HCT116 (cell line): ENCODE measurements around the gene PRKACG. TPM values are rescaled to one million over a fixed set of nuclear protein-coding genes. Genes with fewer than 3 reads are reported as not detected.

Source experiments
- ATAC-seq: fragments of 200-7000 bp; cut with Tn5 transposase; 2 replicates; pipeline ENCODE4 v1.9.1; 2020; ENCODE audit warnings: mild to moderate bottlenecking, moderate library complexity
- BruUV-seq: library from RNA; stranded (reverse); fragments of 400-500 nt; replicated peaks from 2 replicates; lab custom pipeline; 2021; lab: Mats Ljungman, UMichigan
- CTCF ChIA-PET: fragments of 300-600 bp; sonication (Branson Sonifier 250); formaldehyde crosslinking; loops from one replicate; lab custom pipeline; 2021; ENCODE audit warnings: antibody characterized with exemption; lab: Charles Lee
- POLR2A ChIA-PET: fragments of 300-600, 350-600 bp; sonication (Branson Sonifier 250); formaldehyde crosslinking; loops from one replicate; lab custom pipeline; 2021; ENCODE audit warnings: antibody characterized with exemption; lab: Charles Lee
- RAD21 ChIA-PET, 2 experiments: fragments of 300-600 bp; sonication (Branson Sonifier 250); formaldehyde crosslinking; loops; one replicate each; lab custom pipeline; 2023; ENCODE audit warnings: low total read pairs in 2 of 2; ENCODE audit not compliant: uncharacterized antibody in 2 of 2, unreplicated experiment in 2 of 2, low non-redundant PET in 1 of 2; lab: Charles Lee
- DNase-seq: peaks from one replicate; pipeline ENCODE4 v3.0.0-alpha.2; 2010; ENCODE audit warnings: low read depth, low spot score
- H2AFZ ChIP-seq: fragments of 200-600 bp; shearing (Covaris generic), sonication (generic); 2 replicates; pipeline ENCODE4 v1.6.1; 2017; ENCODE audit warnings: low read depth, mixed run types, mixed read lengths, antibody characterized with exemption, low read length; ENCODE audit not compliant: poor library complexity, severe bottlenecking
- H3K27ac ChIP-seq: 2 replicates; pipeline ENCODE4 v1.5.1; 2012; ENCODE audit warnings: low read depth, low read length
- H3K27me3 ChIP-seq: fragments of 200-600 bp; sonication (generic); 2 replicates; pipeline ENCODE4 v1.6.1; 2016; ENCODE audit warnings: mixed run types, low read length, mixed read lengths; ENCODE audit not compliant: insufficient read depth
- H3K36me3 ChIP-seq, 2 experiments: fragments of 200-500 bp in 1 of 2; fragments of 200-600 bp in 1 of 2; sonication (Bioruptor generic) in 1 of 2; sonication (generic) in 1 of 2; 2 replicates each; pipeline versions ENCODE4 v1.5.1 to v1.6.1; 2014 to 2016; ENCODE audit warnings: low read length in 2 of 2, inconsistent platforms in 1 of 2, mixed read lengths in 1 of 2, mixed run types in 1 of 2; ENCODE audit not compliant: insufficient read depth in 2 of 2, control insufficient read depth in 1 of 2
- H3K4me1 ChIP-seq, 2 experiments: fragments of 200-600 bp in 1 of 2; sonication (generic) in 1 of 2; 2 replicates each; pipeline versions ENCODE4 v1.5.1 to v1.6.1; 2012 to 2017; ENCODE audit warnings: low read length in 2 of 2, inconsistent platforms in 1 of 2, mild to moderate bottlenecking in 1 of 2, mixed read lengths in 1 of 2, mixed run types in 1 of 2, moderate library complexity in 1 of 2; ENCODE audit not compliant: insufficient read depth in 2 of 2, control insufficient read depth in 1 of 2
- H3K4me2 ChIP-seq: fragments of 200-600 bp; sonication (generic); 2 replicates; pipeline ENCODE4 v1.6.1; 2017; ENCODE audit warnings: mixed run types, low read length, mixed read lengths
- H3K4me3 ChIP-seq, 2 experiments: fragments of 200-600 bp in 1 of 2; sonication (generic) in 1 of 2; replicated peaks in 1 of 2; 2 replicates each; pipeline ENCODE4 v1.5.1; 2011 to 2016; ENCODE audit warnings: low read length in 2 of 2, control low read depth in 1 of 2, low read depth in 1 of 2, mild to moderate bottlenecking in 1 of 2, mixed read lengths in 1 of 2, mixed run types in 1 of 2
- H3K79me2 ChIP-seq: fragments of 200-600 bp; sonication (generic); 2 replicates; pipeline ENCODE4 v1.6.1; 2017; ENCODE audit warnings: mild to moderate bottlenecking, mixed run types, low read length, moderate library complexity, mixed read lengths; ENCODE audit not compliant: insufficient read depth
- H3K9ac ChIP-seq: fragments of 200-600 bp; sonication (generic); 2 replicates; pipeline ENCODE4 v1.6.1; 2016; ENCODE audit warnings: low read length, mixed read lengths
- H3K9me2 ChIP-seq: fragments of 200-600 bp; sonication (generic), shearing (Covaris generic); 2 replicates; pipeline ENCODE4 v1.6.1; 2017; ENCODE audit warnings: mixed run types, mild to moderate bottlenecking, moderate library complexity; ENCODE audit not compliant: insufficient read depth
- H3K9me3 ChIP-seq, 2 experiments: fragments of 200-500 bp in 1 of 2; fragments of 200-600 bp in 1 of 2; sonication (Bioruptor generic) in 1 of 2; sonication (generic) in 1 of 2; 2 replicates each; pipeline ENCODE4 v1.6.1; 2014 to 2017; ENCODE audit warnings: low read length in 2 of 2, mixed read lengths in 2 of 2, inconsistent platforms in 1 of 2, low read depth in 1 of 2, mild to moderate bottlenecking in 1 of 2, mixed run types in 1 of 2, moderate library complexity in 1 of 2; ENCODE audit not compliant: control insufficient read depth in 1 of 2, insufficient read depth in 1 of 2
- H4K20me1 ChIP-seq: fragments of 200-600 bp; sonication (generic), shearing (Covaris generic); 2 replicates; pipeline ENCODE4 v1.6.1; 2017; ENCODE audit warnings: mixed run types, mild to moderate bottlenecking, moderate library complexity; ENCODE audit not compliant: insufficient read depth
- CBX3 ChIP-seq: IDR thresholded peaks from 2 replicates; pipeline ENCODE4 v1.6.1; 2012; ENCODE audit warnings: low read depth
- CEBPB ChIP-seq: IDR thresholded peaks from 2 replicates; pipeline ENCODE4 v1.6.1; 2012; ENCODE audit warnings: low read depth
- EGR1 ChIP-seq: IDR thresholded peaks from 2 replicates; pipeline ENCODE4 v1.6.1; 2012; ENCODE audit warnings: low read depth
- ELF1 ChIP-seq: IDR thresholded peaks from 2 replicates; pipeline ENCODE4 v1.6.1; 2012; ENCODE audit warnings: low read depth, borderline replicate concordance
- EZH2 ChIP-seq: fragments of 200-600 bp; sonication (generic); IDR thresholded peaks from 2 replicates; pipeline ENCODE4 v1.6.1; 2017; ENCODE audit warnings: antibody characterized with exemption, mixed run types
- EZH2phosphoT487 ChIP-seq: fragments of 200-600 bp; IDR thresholded peaks from 2 replicates; pipeline ENCODE4 v1.6.1; 2018; ENCODE audit warnings: antibody characterized with exemption, borderline replicate concordance
- FOSL1 ChIP-seq: IDR thresholded peaks from 2 replicates; pipeline ENCODE4 v1.6.1; 2012; ENCODE audit warnings: low read depth
- JUND ChIP-seq: IDR thresholded peaks from 2 replicates; pipeline ENCODE4 v1.6.1; 2012
- POLR2A ChIP-seq: IDR thresholded peaks from 2 replicates; pipeline ENCODE4 v1.7.0; 2011; ENCODE audit warnings: borderline replicate concordance; ENCODE audit not compliant: insufficient read depth, insufficient read length; ENCODE audit errors: extremely low read depth
- POLR2AphosphoS5 ChIP-seq: IDR thresholded peaks from 2 replicates; pipeline ENCODE4 v1.6.1; 2011; ENCODE audit warnings: mild to moderate bottlenecking, low read depth, low read length, moderate library complexity
- RAD21 ChIP-seq: IDR thresholded peaks from 2 replicates; pipeline ENCODE4 v1.6.1; 2012; ENCODE audit warnings: low read depth, mild to moderate bottlenecking
- SP1 ChIP-seq: IDR thresholded peaks from 2 replicates; pipeline ENCODE4 v1.6.1; 2012; ENCODE audit warnings: low read depth
- SRF ChIP-seq: IDR thresholded peaks from 2 replicates; pipeline ENCODE4 v1.6.1; 2012; ENCODE audit warnings: low read depth
- YY1 ChIP-seq: IDR thresholded peaks from 2 replicates; pipeline ENCODE4 v1.6.1; 2011; ENCODE audit warnings: low read length, low read depth, moderate library complexity, mild to moderate bottlenecking; ENCODE audit not compliant: insufficient replicate concordance; ENCODE audit errors: extremely low read depth
- ZFX ChIP-seq: fragments of 450-650 bp; IDR thresholded peaks from 2 replicates; pipeline ENCODE4 v1.6.1; 2017
- intact Hi-C: fragments of 100-400 bp; cut with micrococcal nuclease; formaldehyde crosslinking; loops from 2 replicates; pipeline ENCODE4 v1.10.0; 2022
- total RNA-seq: library from RNA; stranded (reverse); gene quantifications from one replicate; pipeline ENCODE4 v1.2.1, GENCODE V29; 2021; ENCODE audit not compliant: unreplicated experiment
- TF ChIP-seq, protein P1 (sequence below), 3 experiments: fragments of 200-600 bp in 1 of 3; sonication (generic) in 1 of 3; IDR thresholded peaks in 2 of 3; conservative IDR thresholded peaks in 1 of 3; 2 replicates each; pipeline ENCODE4 v1.5.1; 2012 to 2017; ENCODE audit warnings: low read depth in 2 of 3, low read length in 2 of 3, antibody characterized with exemption in 1 of 3, borderline replicate concordance in 1 of 3, control low read depth in 1 of 3, mild to moderate bottlenecking in 1 of 3, mixed read lengths in 1 of 3, mixed run types in 1 of 3, moderate library complexity in 1 of 3; ENCODE audit not compliant: insufficient read depth in 1 of 3
- TF ChIP-seq, protein P2 (sequence below): IDR thresholded peaks from 2 replicates; pipeline ENCODE4 v1.6.1; 2012

Gene PRKACG
- total RNA-seq, 1 experiment from 2014 or later = not detected

DNA sequence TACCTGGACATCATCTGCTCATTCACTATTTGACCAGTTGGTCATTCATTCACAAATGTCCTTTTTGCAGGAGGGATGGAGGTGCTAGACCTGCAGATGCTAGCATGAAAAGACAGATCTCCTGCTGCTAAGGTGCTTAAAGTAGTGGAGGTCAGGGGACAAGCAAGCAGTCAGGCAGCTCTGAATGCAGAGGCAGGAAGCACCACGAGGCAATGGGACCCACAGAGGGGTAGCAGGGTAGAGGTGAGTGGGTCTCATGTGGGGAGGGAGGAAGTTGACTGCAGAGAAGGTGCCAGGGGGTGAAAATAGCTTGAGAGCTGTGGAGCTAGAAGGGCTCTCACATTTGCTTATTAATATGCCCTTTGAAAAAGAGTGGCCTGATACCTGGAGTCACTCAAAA lies 46.9 kb upstream of the PRKACG start:
- Histone ChIP-seq H3K9me3 (no peaks in the 10 kb centered on the region), H2AFZ (no peak overlapping the region), H3K36me3 (peaks cover 4 to 5% of the 10 kb centered on the region in 2 experiments; a peak in 3 of 4 replicates), H3K4me3 (no peak overlapping the region), H3K9ac (no peak overlapping the region), H3K9me2 (no peaks in the 10 kb centered on the region), H3K27ac (no peak overlapping the region), H4K20me1 (no peaks in the 10 kb centered on the region), H3K79me2 (peaks cover 8% of the 10 kb centered on the region; the same call in 1 of the 2 replicates), H3K27me3 (no peaks in the 10 kb centered on the region), H3K4me1 (no peaks in the 10 kb centered on the region), H3K4me2 (no peak overlapping the region)
- CTCF ChIA-PET = no interaction called here
- TF ChIP-seq EZH2 (no peak), JUND (no peak), YY1 (no peak), RAD21 (no peak), SRF (no peak), FOSL1 (no peak)
- TF ChIP-seq, protein P1, sequence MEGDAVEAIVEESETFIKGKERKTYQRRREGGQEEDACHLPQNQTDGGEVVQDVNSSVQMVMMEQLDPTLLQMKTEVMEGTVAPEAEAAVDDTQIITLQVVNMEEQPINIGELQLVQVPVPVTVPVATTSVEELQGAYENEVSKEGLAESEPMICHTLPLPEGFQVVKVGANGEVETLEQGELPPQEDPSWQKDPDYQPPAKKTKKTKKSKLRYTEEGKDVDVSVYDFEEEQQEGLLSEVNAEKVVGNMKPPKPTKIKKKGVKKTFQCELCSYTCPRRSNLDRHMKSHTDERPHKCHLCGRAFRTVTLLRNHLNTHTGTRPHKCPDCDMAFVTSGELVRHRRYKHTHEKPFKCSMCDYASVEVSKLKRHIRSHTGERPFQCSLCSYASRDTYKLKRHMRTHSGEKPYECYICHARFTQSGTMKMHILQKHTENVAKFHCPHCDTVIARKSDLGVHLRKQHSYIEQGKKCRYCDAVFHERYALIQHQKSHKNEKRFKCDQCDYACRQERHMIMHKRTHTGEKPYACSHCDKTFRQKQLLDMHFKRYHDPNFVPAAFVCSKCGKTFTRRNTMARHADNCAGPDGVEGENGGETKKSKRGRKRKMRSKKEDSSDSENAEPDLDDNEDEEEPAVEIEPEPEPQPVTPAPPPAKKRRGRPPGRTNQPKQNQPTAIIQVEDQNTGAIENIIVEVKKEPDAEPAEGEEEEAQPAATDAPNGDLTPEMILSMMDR (IDR thresholded peaks at IDR 0.05 in 2 of 3, conservative IDR thresholded peaks at IDR 0.05 in 1 of 3; ENCODE audit: borderline replicate concordance in 1 of 3, insufficient read depth in 1 of 3, low read depth in 2 of 3, low read length in 2 of 3) = no peak
- intact Hi-C loops = no loop called here
- ATAC-seq (no peak), DNase-seq (no peak)
- RAD21 ChIA-PET = no interaction called here
- BruUV-seq = no TSS peak
- POLR2A ChIA-PET = no interaction called here

DNA sequence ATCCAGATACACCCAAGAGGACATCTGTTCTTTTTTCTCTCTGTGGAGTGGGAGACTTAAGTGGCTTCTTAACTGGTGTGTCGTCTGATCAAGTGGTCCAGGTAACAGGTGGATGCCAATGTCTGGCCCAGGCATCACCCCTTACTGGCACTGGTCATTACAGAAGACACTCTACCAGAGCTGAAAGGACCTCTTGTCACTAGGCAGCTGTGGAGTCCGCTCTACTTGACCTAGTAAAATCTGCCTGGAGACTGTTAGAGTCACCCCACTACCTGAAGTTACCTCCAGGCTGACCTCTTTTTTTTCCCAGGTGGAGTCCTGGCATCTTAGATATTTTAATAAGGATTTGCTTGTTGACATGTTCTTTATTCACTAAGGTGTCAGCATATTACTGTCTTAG lies 44.2 kb upstream of the PRKACG start:
- ChIA-PET CTCF (interaction anchor here (1.3 kb wide), 1 partner anchor 23 kb away, joined by 3 read pairs; the partner anchor contains the start of gene FXN), POLR2A (no interaction called here), RAD21 (no interaction called here)
- ATAC-seq = no peak
- Histone ChIP-seq H3K36me3 (peaks cover 2 to 7% of the 10 kb centered on the region in 2 experiments; a peak in 2 of 4 replicates), H3K27me3 (no peaks in the 10 kb centered on the region), H3K4me2 (no peak overlapping the region), H3K9me2 (no peaks in the 10 kb centered on the region), H2AFZ (no peak overlapping the region), H3K4me3 (no peak overlapping the region), H3K79me2 (peaks cover 14% of the 10 kb centered on the region), H3K27ac (no peak overlapping the region), H3K4me1 (no peaks in the 10 kb centered on the region), H3K9ac (no peak overlapping the region), H4K20me1 (no peaks in the 10 kb centered on the region), H3K9me3 (no peaks in the 10 kb centered on the region)
- no TSS peak for BruUV-seq
- no peak for DNase-seq
- intact Hi-C loops = no loop called here
- no peak for TF ChIP-seq POLR2A
- TF ChIP-seq YY1 = no peak
- TF ChIP-seq EZH2 = no peak
- TF ChIP-seq EZH2phosphoT487 = no peak
- TF ChIP-seq SP1 = no peak
- TF ChIP-seq, protein P1 (IDR thresholded peaks at IDR 0.05 in 2 of 3, conservative IDR thresholded peaks at IDR 0.05 in 1 of 3; ENCODE audit: borderline replicate concordance in 1 of 3, insufficient read depth in 1 of 3, low read depth in 2 of 3, low read length in 2 of 3) = no peak
- TF ChIP-seq FOSL1 = no peak
- TF ChIP-seq, protein P2, sequence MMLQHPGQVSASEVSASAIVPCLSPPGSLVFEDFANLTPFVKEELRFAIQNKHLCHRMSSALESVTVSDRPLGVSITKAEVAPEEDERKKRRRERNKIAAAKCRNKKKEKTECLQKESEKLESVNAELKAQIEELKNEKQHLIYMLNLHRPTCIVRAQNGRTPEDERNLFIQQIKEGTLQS = no peak
- no peak for TF ChIP-seq CBX3
- no peak for TF ChIP-seq CEBPB
- TF ChIP-seq ZFX = no peak
- TF ChIP-seq ELF1 = no peak
- no peak for TF ChIP-seq EGR1
- no peak for TF ChIP-seq POLR2AphosphoS5
- no peak for TF ChIP-seq SRF
